ENCODE measurements around the gene CHADL. TPM values are rescaled to one million over a fixed set of nuclear protein-coding genes. Genes with fewer than 3 reads are reported as not detected.

Gene CHADL
- polyA plus RNA-seq, 2 donors: 2.8 to 5.9 TPM

GRCh38 chr22:41237036-41237706 is 3.6 kb downstream of the CHADL start:
- Histone ChIP-seq H3K27me3 (ENCODE audit: control insufficient read depth in 1 of 2, insufficient read depth in 2 of 2, low read length in 2 of 2) (no peaks in the 10 kb centered on the region), H3K9me3 (ENCODE audit: control insufficient read depth in 2 of 2, insufficient read depth in 1 of 2, low read depth in 1 of 2, low read length in 1 of 2) (peaks cover 0 to 2% of the 10 kb centered on the region in 2 donors), H3K27ac (ENCODE audit: low read depth in 2 of 2, low read length in 1 of 2) (no peak overlapping the region)

GRCh38 chr22:41234815-41235695 is 5.7 kb downstream of the CHADL start:
- peaks cover 0 to 2% of the 10 kb centered on the region in 2 donors for H3K9me3 ChIP-seq (ENCODE audit: control insufficient read depth in 2 of 2, insufficient read depth in 1 of 2, low read depth in 1 of 2, low read length in 1 of 2)
- H3K4me1 ChIP-seq (ENCODE audit: control insufficient read depth in 2 of 2, insufficient read depth in 2 of 2, low read length in 1 of 2): peaks cover 6 to 24% of the 10 kb centered on the region in 2 donors
- 80 to 82% methylated on average over 19 of the region's 19 CpGs for WGBS, 2 donors
- H3K4me3 ChIP-seq (ENCODE audit: low read depth in 1 of 2, low read length in 2 of 2): no peak overlapping the region
- H3K27me3 ChIP-seq (ENCODE audit: control insufficient read depth in 1 of 2, insufficient read depth in 2 of 2, low read length in 2 of 2): no peaks in the 10 kb centered on the region
- H3K27ac ChIP-seq (ENCODE audit: low read depth in 2 of 2, low read length in 1 of 2): no peak overlapping the region
- H3K36me3 ChIP-seq (ENCODE audit: control insufficient read depth in 2 of 2, insufficient read depth in 2 of 2, low read length in 1 of 2): peaks cover 3 to 6% of the 10 kb centered on the region in 2 donors

More at GRCh38 chr22:41237036-41237706, 3.6 kb downstream of the CHADL start:
- Histone ChIP-seq H3K4me3 (ENCODE audit: low read depth in 1 of 2, low read length in 2 of 2) (peak overlapping the region; percentile 38 to 52), H3K36me3 (ENCODE audit: control insufficient read depth in 2 of 2, insufficient read depth in 2 of 2, low read length in 1 of 2) (no peaks in the 10 kb centered on the region), H3K4me1 (ENCODE audit: control insufficient read depth in 2 of 2, insufficient read depth in 2 of 2, low read length in 1 of 2) (peaks cover 6 to 20% of the 10 kb centered on the region in 2 donors)
- WGBS, 2 donors: 38 to 44% methylated on average over 33 of the region's 33 CpGs

GRCh38 chr22:41231369-41231768 is 9.4 kb downstream of the CHADL start:
- no peaks in the 10 kb centered on the region for H3K27me3 ChIP-seq (ENCODE audit: control insufficient read depth in 1 of 2, insufficient read depth in 2 of 2, low read length in 2 of 2)
- no peak overlapping the region for H3K27ac ChIP-seq (ENCODE audit: low read depth in 2 of 2, low read length in 1 of 2)
- H3K4me3 ChIP-seq (ENCODE audit: low read depth in 1 of 2, low read length in 2 of 2): no peak overlapping the region
- 82 to 83% methylated on average over 7 of the region's 7 CpGs for WGBS, 2 donors
- H3K9me3 ChIP-seq (ENCODE audit: control insufficient read depth in 2 of 2, insufficient read depth in 1 of 2, low read depth in 1 of 2, low read length in 1 of 2): no peaks in the 10 kb centered on the region
- peaks cover 10 to 32% of the 10 kb centered on the region in 2 donors for H3K36me3 ChIP-seq (ENCODE audit: control insufficient read depth in 2 of 2, insufficient read depth in 2 of 2, low read length in 1 of 2)
- H3K4me1 ChIP-seq (ENCODE audit: control insufficient read depth in 2 of 2, insufficient read depth in 2 of 2, low read length in 1 of 2): peaks cover 0 to 4% of the 10 kb centered on the region in 2 donors

- no peak overlapping the region for H3K27ac ChIP-seq (ENCODE audit: low read depth in 2 of 2, low read length in 1 of 2)
These were observed 10.3 kb downstream of the CHADL start for GRCh38 chr22:41230401-41230785.

GRCh38 chr22:41229730-41230400 is 10.9 kb downstream of the CHADL start:
- no peaks in the 10 kb centered on the region for H3K9me3 ChIP-seq (ENCODE audit: control insufficient read depth in 2 of 2, insufficient read depth in 1 of 2, low read depth in 1 of 2, low read length in 1 of 2)
- 42 to 52% methylated on average over 14 to 17 of the region's 17 CpGs for WGBS, 2 donors
- H3K27me3 ChIP-seq (ENCODE audit: control insufficient read depth in 1 of 2, insufficient read depth in 2 of 2, low read length in 2 of 2): no peaks in the 10 kb centered on the region
- no peak overlapping the region for H3K27ac ChIP-seq (ENCODE audit: low read depth in 2 of 2, low read length in 1 of 2)
- H3K4me1 ChIP-seq (ENCODE audit: control insufficient read depth in 2 of 2, insufficient read depth in 2 of 2, low read length in 1 of 2): peaks cover 0 to 4% of the 10 kb centered on the region in 2 donors
- H3K4me3 ChIP-seq (ENCODE audit: low read depth in 1 of 2, low read length in 2 of 2): no peak overlapping the region
- peaks cover 16 to 41% of the 10 kb centered on the region in 2 donors for H3K36me3 ChIP-seq (ENCODE audit: control insufficient read depth in 2 of 2, insufficient read depth in 2 of 2, low read length in 1 of 2)

More at GRCh38 chr22:41230401-41230785, 10.3 kb downstream of the CHADL start:
- Histone ChIP-seq H3K9me3 (ENCODE audit: control insufficient read depth in 2 of 2, insufficient read depth in 1 of 2, low read depth in 1 of 2, low read length in 1 of 2) (no peaks in the 10 kb centered on the region), H3K36me3 (ENCODE audit: control insufficient read depth in 2 of 2, insufficient read depth in 2 of 2, low read length in 1 of 2) (peaks cover 14 to 36% of the 10 kb centered on the region in 2 donors), H3K4me1 (ENCODE audit: control insufficient read depth in 2 of 2, insufficient read depth in 2 of 2, low read length in 1 of 2) (peaks cover 0 to 4% of the 10 kb centered on the region in 2 donors), H3K27me3 (ENCODE audit: control insufficient read depth in 1 of 2, insufficient read depth in 2 of 2, low read length in 2 of 2) (no peaks in the 10 kb centered on the region), H3K4me3 (ENCODE audit: low read depth in 1 of 2, low read length in 2 of 2) (no peak overlapping the region)
- 83 to 84% methylated on average over 9 of the region's 9 CpGs for WGBS, 2 donors

GRCh38 chr22:41229215-41229614 is 11.5 kb downstream of the CHADL start:
- WGBS, 2 donors: 86 to 89% methylated on average over 6 of the region's 6 CpGs
- no peak overlapping the region for H3K4me3 ChIP-seq (ENCODE audit: low read depth in 1 of 2, low read length in 2 of 2)
- no peaks in the 10 kb centered on the region for H3K27me3 ChIP-seq (ENCODE audit: control insufficient read depth in 1 of 2, insufficient read depth in 2 of 2, low read length in 2 of 2)
- no peak overlapping the region for H3K27ac ChIP-seq (ENCODE audit: low read depth in 2 of 2, low read length in 1 of 2)
- no peaks in the 10 kb centered on the region for H3K9me3 ChIP-seq (ENCODE audit: control insufficient read depth in 2 of 2, insufficient read depth in 1 of 2, low read depth in 1 of 2, low read length in 1 of 2)
- H3K36me3 ChIP-seq (ENCODE audit: control insufficient read depth in 2 of 2, insufficient read depth in 2 of 2, low read length in 1 of 2): peaks cover 18 to 46% of the 10 kb centered on the region in 2 donors
- H3K4me1 ChIP-seq (ENCODE audit: control insufficient read depth in 2 of 2, insufficient read depth in 2 of 2, low read length in 1 of 2): peaks cover 0 to 4% of the 10 kb centered on the region in 2 donors

GRCh38 chr22:41226723-41227655 is 13.7 kb downstream of the CHADL start:
- peaks cover 0 to 10% of the 10 kb centered on the region in 2 donors for H3K4me1 ChIP-seq (ENCODE audit: control insufficient read depth in 2 of 2, insufficient read depth in 2 of 2, low read length in 1 of 2)
- H3K27me3 ChIP-seq (ENCODE audit: control insufficient read depth in 1 of 2, insufficient read depth in 2 of 2, low read length in 2 of 2): no peaks in the 10 kb centered on the region
- H3K27ac ChIP-seq (ENCODE audit: low read depth in 2 of 2, low read length in 1 of 2): no peak overlapping the region
- peaks cover 24 to 58% of the 10 kb centered on the region in 2 donors for H3K36me3 ChIP-seq (ENCODE audit: control insufficient read depth in 2 of 2, insufficient read depth in 2 of 2, low read length in 1 of 2)
- H3K9me3 ChIP-seq (ENCODE audit: control insufficient read depth in 2 of 2, insufficient read depth in 1 of 2, low read depth in 1 of 2, low read length in 1 of 2): no peaks in the 10 kb centered on the region
- 88 to 92% methylated on average over 26 of the region's 26 CpGs for WGBS, 2 donors
- H3K4me3 ChIP-seq (ENCODE audit: low read depth in 1 of 2, low read length in 2 of 2): no peak overlapping the region

GRCh38 chr22:41223535-41223934 is 17.2 kb downstream of the CHADL start:
- Histone ChIP-seq H3K36me3 (ENCODE audit: control insufficient read depth in 2 of 2, insufficient read depth in 2 of 2, low read length in 1 of 2) (peaks cover 23 to 56% of the 10 kb centered on the region in 2 donors), H3K4me3 (ENCODE audit: low read depth in 1 of 2, low read length in 2 of 2) (no peak overlapping the region), H3K9me3 (ENCODE audit: control insufficient read depth in 2 of 2, insufficient read depth in 1 of 2, low read depth in 1 of 2, low read length in 1 of 2) (no peaks in the 10 kb centered on the region), H3K4me1 (ENCODE audit: control insufficient read depth in 2 of 2, insufficient read depth in 2 of 2, low read length in 1 of 2) (peaks cover 0 to 6% of the 10 kb centered on the region in 2 donors), H3K27ac (ENCODE audit: low read depth in 2 of 2, low read length in 1 of 2) (no peak overlapping the region), H3K27me3 (ENCODE audit: control insufficient read depth in 1 of 2, insufficient read depth in 2 of 2, low read length in 2 of 2) (no peaks in the 10 kb centered on the region)
- WGBS, 2 donors: 68 to 74% methylated on average over 6 to 7 of the region's 7 CpGs
